Tibial nerve (tissue), 3 donors: Measurements from ENCODE around the gene ECSIT.

ENCODE experiments used
- CTCF ChIP-seq, 5 experiments: fragments of 200-600 bp in 3 of 5; fragments of 450-650 bp in 2 of 5; sonication (generic) in 3 of 5; IDR thresholded peaks; one replicate each; pipeline ENCODE4 v1.5.1; 2016 to 2019; ENCODE audit warnings: antibody characterized with exemption in 5 of 5, mild to moderate bottlenecking in 3 of 5, moderate library complexity in 2 of 5
- POLR2A ChIP-seq, 2 donors: fragments of 450-650 bp; IDR thresholded peaks; one replicate each; pipeline ENCODE4 v1.6.1; 2017; ENCODE audit warnings: antibody characterized with exemption in 2 of 2, mild to moderate bottlenecking in 2 of 2, moderate library complexity in 2 of 2

- TF ChIP-seq CTCF (IDR thresholded peaks at IDR 0.05) (no peak), POLR2A (IDR thresholded peaks at IDR 0.05) (no peak)
Measured at GRCh38 chr19:11551603-11552235, 22.8 kb upstream of the ECSIT start.
